CD4-positive, alpha-beta T cell treated with Interleukin-17A for 1 hour (primary cell): ENCODE results near the gene ZNF462.
A peak's percentile ranks its signal among the peaks of the same experiment; 100 is the strongest.
"Not testable (repeated sequence)": the region's sequence is repeated elsewhere in the genome, so short reads cannot be mapped to it uniquely, and the experiment has no call there.

Experiments used
- DNase-seq: peaks from one replicate; pipeline ENCODE4 v3.0.0-alpha.2; 2020

Gene ZNF462

GRCh38 chr9:106889061-106889590 lies 26.2 kb downstream of the ZNF462 start:
- no peak for DNase-seq

- DNase-seq = no peak
Observed at GRCh38 chr9:106890608-106891007, 27.6 kb downstream of the ZNF462 start.

GRCh38 chr9:106891286-106891685 lies 28.3 kb downstream of the ZNF462 start:
- DNase-seq = no peak

DNA sequence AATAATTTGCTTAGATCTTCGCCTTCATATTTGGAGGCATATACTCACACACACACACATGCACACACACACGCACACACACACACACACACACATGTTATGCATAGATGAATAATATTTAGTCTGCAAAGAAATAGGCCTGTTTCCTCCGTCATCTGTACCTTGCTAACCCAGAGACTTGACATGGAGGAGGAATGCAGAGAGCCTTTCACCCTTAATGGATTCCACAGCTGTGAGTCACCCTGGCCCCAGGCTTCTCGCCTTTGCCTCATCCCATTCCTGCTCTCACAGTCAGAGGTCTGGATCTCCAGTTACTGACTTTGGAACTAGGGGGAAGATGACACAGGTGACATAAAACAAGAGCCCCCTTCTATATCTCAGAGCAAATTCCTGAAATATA lies 29.7 kb downstream of the ZNF462 start:
- DNase-seq = no peak

GRCh38 chr9:106893088-106893487 lies 30.1 kb downstream of the ZNF462 start:
- DNase-seq = no peak

GRCh38 chr9:106896695-106897094 lies 33.7 kb downstream of the ZNF462 start:
- DNase-seq = no peak

DNA sequence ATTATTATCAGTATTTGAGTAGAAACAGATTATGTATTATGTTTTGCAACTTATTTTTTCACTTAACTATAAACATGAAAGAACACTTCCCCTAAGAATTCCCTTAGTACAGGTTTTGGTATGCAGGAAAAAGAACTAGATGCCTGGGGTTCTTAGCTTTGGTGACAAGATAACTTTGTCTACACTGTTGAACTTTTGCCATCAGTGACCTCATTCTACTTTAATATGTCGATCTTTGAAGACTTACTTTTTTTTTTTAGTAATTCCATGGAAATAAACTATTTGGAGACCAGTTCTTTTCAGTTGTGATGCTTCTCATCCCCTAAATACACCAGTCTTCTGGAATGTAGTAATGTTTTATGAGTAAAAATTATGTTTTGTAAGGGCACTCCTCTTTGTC lies 34.3 kb downstream of the ZNF462 start:
- DNase-seq = no peak

- no peak for DNase-seq
Observed at GRCh38 chr9:106897751-106898150, 34.8 kb downstream of the ZNF462 start.

- DNase-seq = not testable (repeated sequence)
Observed at GRCh38 chr9:106900523-106900922, 37.6 kb downstream of the ZNF462 start.

GRCh38 chr9:106906129-106906528 lies 43.2 kb downstream of the ZNF462 start:
- no peak for DNase-seq

- DNase-seq = no peak
Observed at GRCh38 chr9:106911951-106912350, 49.0 kb downstream of the ZNF462 start.

GRCh38 chr9:106913276-106913675 lies 50.3 kb downstream of the ZNF462 start:
- DNase-seq = no peak

GRCh38 chr9:106915851-106916250 lies 52.9 kb downstream of the ZNF462 start:
- DNase-seq = no peak

DNA sequence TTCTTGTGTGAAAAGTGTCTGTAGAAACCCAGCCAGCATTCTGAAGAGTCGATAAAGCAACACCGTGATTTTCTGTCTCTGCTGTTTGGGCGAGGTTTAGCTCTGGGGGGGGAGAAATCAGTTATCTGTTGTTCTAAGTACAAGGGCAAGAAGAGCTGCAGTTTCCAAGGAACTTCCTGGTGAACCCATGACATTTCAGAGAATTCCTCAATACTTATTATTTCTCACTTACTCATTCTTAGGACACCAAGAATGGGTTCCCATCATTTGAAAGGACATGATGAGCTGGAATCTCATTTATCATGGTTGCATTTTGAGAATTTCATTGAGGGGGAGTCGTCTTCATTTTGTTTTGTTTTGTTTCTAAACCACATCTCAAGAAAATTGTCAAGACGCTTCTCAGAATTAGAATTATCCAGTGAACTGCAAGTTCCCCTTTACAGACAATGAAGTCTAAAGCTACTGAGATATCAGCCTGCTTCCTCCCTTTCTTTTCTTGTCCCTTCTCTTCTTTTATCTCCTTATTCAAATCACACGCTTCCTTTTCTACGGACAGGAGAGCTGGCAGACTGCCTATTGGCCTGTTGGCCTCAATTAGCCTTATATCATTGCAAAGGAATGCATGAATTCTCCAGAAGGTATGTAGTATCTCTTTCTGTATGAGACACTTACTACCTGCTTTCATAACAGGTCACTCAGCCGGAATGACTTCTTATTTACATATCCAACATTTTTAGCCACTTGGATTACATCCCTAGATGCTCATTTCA lies 53.7 kb downstream of the ZNF462 start:
- no peak for DNase-seq

DNA sequence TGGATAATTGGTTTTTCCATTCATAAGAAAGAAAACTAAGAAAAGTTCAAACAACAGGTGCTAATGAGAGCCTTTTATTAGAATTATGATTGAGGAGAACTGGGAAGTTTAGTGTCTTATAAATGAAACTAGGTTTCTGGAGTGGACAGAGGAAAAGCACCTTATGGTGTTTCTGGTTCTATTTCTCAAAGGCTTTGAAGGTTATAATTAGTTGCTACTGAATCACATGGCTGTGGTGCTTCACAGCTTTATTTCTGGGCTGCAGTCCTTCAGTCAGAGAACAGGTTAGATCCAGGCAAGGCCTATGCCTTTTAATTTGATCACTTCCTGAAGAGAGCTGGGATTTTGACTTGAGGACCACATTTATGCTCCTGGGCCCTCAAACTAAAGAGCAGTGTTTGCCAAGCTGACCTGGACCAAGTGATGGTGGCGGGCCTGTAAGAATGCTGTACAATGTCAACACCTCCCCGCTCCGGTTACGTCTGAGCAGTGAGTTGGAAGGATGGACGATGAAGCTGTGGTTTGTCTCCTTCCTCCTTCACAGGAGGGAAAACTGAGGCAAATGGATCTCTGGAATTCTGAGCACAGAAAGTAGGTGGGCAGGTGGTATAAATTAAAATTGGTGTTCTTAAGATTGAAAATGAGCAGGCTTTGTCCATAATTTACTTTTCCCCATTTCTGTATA lies 56.0 kb downstream of the ZNF462 start:
- DNase-seq = no peak

- no peak for DNase-seq
Observed at GRCh38 chr9:106920091-106920490, 57.1 kb downstream of the ZNF462 start.

DNA sequence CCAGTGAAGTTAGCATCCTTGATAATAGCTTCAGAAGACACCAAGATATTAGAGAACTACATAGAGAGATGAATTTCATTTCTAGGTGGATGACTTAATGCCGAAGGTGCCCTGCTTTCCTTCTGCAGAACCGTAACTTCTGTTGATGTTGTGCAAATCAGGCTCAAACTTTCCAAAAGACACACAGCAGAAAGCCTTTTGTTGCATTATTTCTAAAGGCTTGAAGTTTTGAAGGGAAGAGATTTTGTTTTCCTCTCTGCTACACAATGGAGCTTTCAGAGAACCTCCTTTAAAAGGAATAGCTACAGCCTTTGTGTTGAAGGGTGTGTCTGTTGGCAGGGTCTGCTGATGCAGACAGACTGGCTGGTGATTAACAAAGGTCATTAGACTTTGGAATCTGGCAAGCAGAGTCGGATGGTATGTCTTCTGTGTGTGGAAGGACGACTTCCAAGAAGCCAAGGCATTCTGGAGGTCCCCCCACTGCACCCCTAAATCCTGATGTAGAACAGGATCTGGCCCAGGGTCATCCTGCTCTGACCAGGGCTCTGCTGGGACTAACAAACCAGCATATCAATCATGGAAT lies 57.8 kb downstream of the ZNF462 start:
- DNase-seq = no peak

DNA sequence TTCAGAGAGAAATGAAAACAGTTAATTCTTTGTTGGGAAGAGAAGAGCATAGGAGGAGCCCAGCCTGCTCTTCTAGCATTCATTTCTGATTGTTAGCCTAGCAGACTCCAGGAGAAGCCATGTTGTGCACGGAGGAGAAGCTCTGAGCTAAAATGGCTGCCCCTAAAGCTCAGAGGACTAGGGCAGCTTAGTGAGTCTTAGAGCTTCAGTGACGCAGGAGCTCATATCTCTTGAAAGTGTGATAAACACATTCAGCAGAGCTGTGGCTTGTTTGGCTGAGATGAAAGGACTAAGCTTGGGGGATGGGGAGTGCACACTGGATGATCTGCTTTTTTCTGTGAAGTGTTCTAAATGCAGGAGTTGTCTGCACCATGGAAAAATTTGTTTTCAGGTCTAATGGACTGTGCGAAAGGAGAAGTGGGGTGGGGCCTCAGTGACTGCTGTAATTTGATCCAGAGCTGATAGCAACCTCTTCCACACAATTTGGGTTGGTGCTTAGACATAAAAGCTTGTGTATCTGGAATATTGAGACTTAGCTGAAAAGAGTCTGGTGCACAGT lies 58.5 kb downstream of the ZNF462 start:
- peak; percentile 26 for DNase-seq

DNA sequence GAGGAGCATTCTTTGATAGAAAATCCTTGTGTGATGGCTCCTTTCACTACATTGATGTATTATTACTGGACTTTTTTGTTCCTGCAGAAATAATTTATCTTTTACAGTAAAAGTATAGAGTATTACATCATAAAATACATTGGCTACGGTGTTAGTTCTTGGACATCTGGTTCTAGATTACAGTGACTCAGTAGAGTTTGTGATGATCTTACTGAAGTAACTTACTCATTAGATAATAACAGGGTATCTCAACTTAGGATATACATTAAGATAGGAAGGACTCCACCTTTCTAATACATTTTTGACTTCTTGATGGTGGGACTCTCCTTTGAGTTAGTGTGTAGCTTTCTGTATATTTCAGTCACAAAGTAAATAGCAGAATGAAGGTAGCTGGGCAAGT lies 59.1 kb downstream of the ZNF462 start:
- no peak for DNase-seq

GRCh38 chr9:106925392-106925791 lies 62.4 kb downstream of the ZNF462 start:
- DNase-seq = no peak

GRCh38 chr9:106927916-106928315 lies 65.0 kb downstream of the ZNF462 start:
- DNase-seq = no peak

DNA sequence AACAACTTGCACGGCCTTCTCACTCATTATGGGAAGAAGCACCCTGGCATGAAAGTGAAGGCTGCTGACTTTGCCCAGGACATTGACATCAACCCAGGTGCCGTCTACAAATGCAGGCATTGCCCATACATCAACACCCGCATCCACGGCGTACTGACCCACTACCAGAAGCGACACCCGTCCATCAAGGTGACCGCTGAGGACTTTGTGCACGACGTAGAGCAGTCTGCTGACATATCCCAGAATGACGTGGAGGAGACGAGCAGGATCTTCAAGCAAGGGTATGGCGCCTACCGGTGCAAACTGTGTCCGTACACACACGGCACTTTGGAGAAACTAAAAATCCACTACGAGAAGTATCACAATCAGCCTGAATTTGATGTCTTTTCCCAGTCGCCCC lies 65.4 kb downstream of the ZNF462 start:
- DNase-seq = no peak

- DNase-seq = no peak
Observed at GRCh38 chr9:106929471-106930177, 66.7 kb downstream of the ZNF462 start.
